K562 (cell line): Measurements from ENCODE around the gene ATP1A2. TPM values are rescaled to one million over a fixed set of nuclear protein-coding genes. Genes with fewer than 3 reads are reported as not detected.

Experiments
- ATAC-seq: fragments of 200-7000 bp; cut with Tn5 transposase; 3 replicates; pipeline ENCODE4 v1.9.1; 2020; ENCODE audit warnings: moderate library complexity
- BruUV-seq: library from RNA; stranded (reverse); fragments of 400-500 nt; replicated peaks from 2 replicates; lab custom pipeline; 2021; lab: Mats Ljungman, UMichigan
- CTCF ChIA-PET: fragments of 300-600 bp; formaldehyde crosslinking; extraction: SDS; loops from one replicate; lab custom pipeline; 2021; ENCODE audit warnings: low intra/inter-chr PET ratio; lab: Yijun Ruan, JAX
- POLR2A ChIA-PET: fragments of 300-600, 350-650 bp; sonication (Branson Sonifier 250); formaldehyde crosslinking; extraction: SDS; loops from one replicate; lab custom pipeline; 2021; ENCODE audit warnings: antibody characterized with exemption, inconsistent platforms; lab: Yijun Ruan, JAX
- DNase-seq, 4 experiments: peaks; one replicate each; pipeline versions ENCODE4 v3.0.0 to v3.0.0-alpha.2; 2011 to 2018; ENCODE audit warnings: low spot score in 3 of 4, mixed read lengths in 3 of 4; ENCODE audit errors: extremely low read depth in 1 of 4
- FAIRE-seq: peaks from 2 replicates; lab custom pipeline; 2011; peaks lifted over from hg19 to GRCh38; lab: Jason Lieb, UNC
- H2AFZ ChIP-seq: 2 replicates; pipeline ENCODE4 v1.6.0; 2011; ENCODE audit warnings: low read depth, low read length, control low read depth, inconsistent platforms
- H3K27ac ChIP-seq: fragments of 200-600 bp; 3 replicates; pipeline ENCODE4 v1.8.0; 2011; ENCODE audit warnings: low read depth, mild to moderate bottlenecking, control low read depth, inconsistent platforms, low read length, moderate library complexity, mixed read lengths; ENCODE audit errors: extremely low read depth
- H3K27me3 ChIP-seq, 2 experiments: fragments of 300-600 bp in 1 of 2; 2 replicates in 1 of 2; 3 replicates in 1 of 2; pipeline versions ENCODE4 v1.6.0 to v1.8.0; 2011; ENCODE audit warnings: inconsistent platforms in 2 of 2, low read length in 2 of 2, mild to moderate bottlenecking in 1 of 2, mixed read lengths in 1 of 2, moderate library complexity in 1 of 2; ENCODE audit not compliant: control insufficient read depth in 2 of 2, insufficient read depth in 2 of 2
- H3K36me3 ChIP-seq: fragments of 300-600 bp; 3 replicates; pipeline ENCODE4 v1.8.0; 2011; ENCODE audit warnings: mild to moderate bottlenecking, low read length, inconsistent platforms; ENCODE audit not compliant: control insufficient read depth, insufficient read depth
- H3K4me1 ChIP-seq, 2 experiments: fragments of 200-600 bp in 1 of 2; replicated peaks in 1 of 2; 2 replicates in 1 of 2; 3 replicates in 1 of 2; pipeline versions ENCODE4 v1.5.1 to v1.8.0; 2011; ENCODE audit warnings: inconsistent platforms in 2 of 2, low read length in 2 of 2, mild to moderate bottlenecking in 1 of 2, mixed read lengths in 1 of 2, moderate library complexity in 1 of 2; ENCODE audit not compliant: control insufficient read depth in 2 of 2, insufficient read depth in 2 of 2
- H3K4me2 ChIP-seq: 2 replicates; pipeline ENCODE4 v1.6.1; 2011; ENCODE audit warnings: low read length, control low read depth, inconsistent platforms, mixed read lengths; ENCODE audit not compliant: insufficient read depth
- H3K4me3 ChIP-seq: fragments of 200-600 bp; sonication (generic), shearing (Covaris generic); 2 replicates; pipeline ENCODE4 v1.5.1; 2016; ENCODE audit warnings: control low read depth, inconsistent platforms
- H3K79me2 ChIP-seq: fragments of 200-600 bp; 3 replicates; pipeline ENCODE4 v1.8.0; 2011; ENCODE audit warnings: low read length, inconsistent platforms; ENCODE audit not compliant: control insufficient read depth, insufficient read depth
- H3K9ac ChIP-seq, 2 experiments: 2 replicates each; pipeline versions ENCODE4 v1.6.0 to v1.6.1; 2011; ENCODE audit warnings: low read depth in 2 of 2, low read length in 2 of 2, control low read depth in 1 of 2, inconsistent platforms in 1 of 2, mild to moderate bottlenecking in 1 of 2, mixed read lengths in 1 of 2; ENCODE audit not compliant: insufficient read depth in 1 of 2
- H3K9me1 ChIP-seq: one replicate; pipeline ENCODE4 v1.6.0; 2011; ENCODE audit warnings: inconsistent platforms, mild to moderate bottlenecking, low read length, moderate library complexity; ENCODE audit not compliant: control insufficient read depth, insufficient read depth
- H3K9me3 ChIP-seq: replicated peaks from 2 replicates; pipeline ENCODE4 v1.5.1; 2011; ENCODE audit warnings: low read depth, low read length, inconsistent platforms; ENCODE audit not compliant: control insufficient read depth, insufficient read depth
- H4K20me1 ChIP-seq: replicated peaks from 2 replicates; pipeline ENCODE4 v1.6.1; 2011; ENCODE audit warnings: low read length, inconsistent platforms, mixed read lengths; ENCODE audit not compliant: control insufficient read depth, insufficient read depth
- BACH1 ChIP-seq: fragments of 200-800 bp; sonication (Bioruptor generic); IDR thresholded peaks from 2 replicates; pipeline ENCODE4 v1.6.1; 2016; ENCODE audit warnings: missing genetic modification characterization, missing compliant biosample characterization
- HMG20B ChIP-seq: fragments of 250-450 bp; sonication (Bioruptor Pico); IDR thresholded peaks from 2 replicates; pipeline ENCODE4 v1.5.0; 2021; ENCODE audit warnings: mild to moderate bottlenecking
- MCM7 ChIP-seq, 2 experiments: fragments of 450-650 bp; IDR thresholded peaks; 2 replicates each; pipeline ENCODE4 v1.6.1; 2016 to 2018
- NR2C1 ChIP-seq, 2 experiments: fragments of 450-650 bp; IDR thresholded peaks; 2 replicates each; pipeline ENCODE4 v1.6.1; 2017; ENCODE audit warnings: mild to moderate bottlenecking in 2 of 2, antibody characterized with exemption in 1 of 2, inconsistent platforms in 1 of 2, missing compliant biosample characterization in 1 of 2, missing genetic modification characterization in 1 of 2
- RBBP5 ChIP-seq: fragments of 200-600 bp; sonication (generic); IDR thresholded peaks from 2 replicates; pipeline ENCODE4 v1.6.1; 2012; ENCODE audit warnings: borderline replicate concordance, mild to moderate bottlenecking, low read length, control low read depth, inconsistent platforms; ENCODE audit not compliant: insufficient read depth, poor library complexity, severe bottlenecking
- RERE ChIP-seq: sonication (generic); formaldehyde crosslinking; IDR thresholded peaks from 2 replicates; pipeline ENCODE4 v1.8.0; 2023; ENCODE audit warnings: missing genetic modification reagents, mild to moderate bottlenecking, borderline replicate concordance
- RREB1 ChIP-seq: fragments of 250-450 bp; sonication (Bioruptor Pico); IDR thresholded peaks from 2 replicates; pipeline ENCODE4 v1.4.0; 2020
- TAF9B ChIP-seq: fragments of 450-650 bp; IDR thresholded peaks from 2 replicates; pipeline ENCODE4 v1.6.1; 2018; ENCODE audit warnings: mild to moderate bottlenecking; ENCODE audit not compliant: partially characterized antibody
- ZNF395 ChIP-seq: fragments of 200-800 bp; sonication (Bioruptor generic); IDR thresholded peaks from 2 replicates; pipeline ENCODE4 v1.6.1; 2017; ENCODE audit warnings: missing genetic modification characterization, missing compliant biosample characterization
- WGBS: fragments of 100-300 bp; shearing (Covaris generic); methylation state at CpG from one replicate; pipeline ENCODE4 v1.1.6; 2016; ENCODE audit warnings: low coverage, mixed read lengths; ENCODE audit not compliant: insufficient coverage; ENCODE audit errors: missing lambda C conversion rate; 5-methylcytosine and 5-hydroxymethylcytosine counted together
- in situ Hi-C: fragments of 300-500 bp; cut with MboI; formaldehyde crosslinking; loops from 4 replicates; pipeline ENCODE4 v1.15.0; 2018; ENCODE audit warnings: inconsistent platforms, mixed read lengths
- intact Hi-C: fragments of 100-400 bp; cut with micrococcal nuclease; formaldehyde crosslinking; loops from 2 replicates; pipeline ENCODE4 v1.14.2; 2022
- polyA plus RNA-seq, 8 experiments: library from polyadenylated mRNA; depleted of rRNA in 4 of 8; stranded (reverse) in 5 of 8; unstranded in 3 of 8; fragments of >200 nt; fragmentation: Nextera tagmentation in 2 of 8; fragmentation: Illumina TruSeq in 1 of 8; extraction: Ambion mirVana in 2 of 8; extraction: Trizol in 1 of 8; gene quantifications; 2 replicates each; pipeline versions ENCODE4 v1.2.1 to v1.2.3, GENCODE V29; 2011 to 2014; ENCODE audit warnings: inconsistent platforms in 1 of 8, missing spikeins in 1 of 8
- total RNA-seq, 7 experiments: library from RNA; depleted of rRNA in 6 of 7; stranded (reverse); fragments of >200 nt in 6 of 7; fragmentation: Illumina TruSeq in 2 of 7; extraction: Trizol in 2 of 7; gene quantifications; 2 replicates each; pipeline versions ENCODE4 v1.2.1 to v1.2.3, GENCODE V29; 2011 to 2021; ENCODE audit warnings: low replicate concordance in 1 of 7

The ATP1A2 gene
- total and polyA plus RNA-seq, 9 of the 15 experiments (the other 6 are each of a cell fraction or from before 2014, with no cell fraction given), result 0.04 to 0.11 (median 0.09) TPM; not detected in 6

GRCh38 chr1:160129966-160130365 is 14.4 kb downstream of the ATP1A2 start:
- H3K36me3 ChIP-seq, result no peaks in the 10 kb centered on the region
- no TSS peak for BruUV-seq
- H3K27ac ChIP-seq, result no peak overlapping the region
- no peak for FAIRE-seq
- no peaks in the 10 kb centered on the region for H3K9me3 ChIP-seq
- intact Hi-C loops (no loop called here), in situ Hi-C loops (no loop called here)
- H3K9me1 ChIP-seq, result no peaks in the 10 kb centered on the region
- no peak overlapping the region for H3K4me3 ChIP-seq
- H3K4me2 ChIP-seq, result no peak overlapping the region
- H3K9ac ChIP-seq, result no peak overlapping the region
- no peaks in the 10 kb centered on the region for H3K79me2 ChIP-seq
- H3K27me3 ChIP-seq, result peaks cover 23 to 70% of the 10 kb centered on the region in 2 experiments; a peak in 4 of 5 replicates
- no peaks in the 10 kb centered on the region; a peak in 1 of 5 replicates for H3K4me1 ChIP-seq
- whole genome bisulfite sequencing, result 1% methylated on average over 11 of the region's 11 CpGs
- H2AFZ ChIP-seq, result no peak overlapping the region
- ATAC-seq, result no peak
- CTCF ChIA-PET, result no interaction called here
- POLR2A ChIA-PET, result no interaction called here
- no peak for DNase-seq
- no peaks in the 10 kb centered on the region; the same call in 1 of the 2 replicates for H4K20me1 ChIP-seq
- TF ChIP-seq RERE (CRISPR knock-in tag), result no peak
- no peak for TF ChIP-seq RREB1 (CRISPR knock-in tag)
- TF ChIP-seq TAF9B, result no peak
- no peak for TF ChIP-seq NR2C1 (IDR thresholded peaks at IDR 0.05)
- no peak for TF ChIP-seq NR2C1 (tag; IDR thresholded peaks at IDR 0.05)
- TF ChIP-seq BACH1 (tag), result no peak
- TF ChIP-seq HMG20B (CRISPR knock-in tag), result no peak
- TF ChIP-seq RBBP5, result no peak
- no peak for TF ChIP-seq MCM7 (IDR thresholded peaks at IDR 0.05)
- TF ChIP-seq ZNF395, result no peak
